Measurements from ENCODE around the gene SRI.
A peak's percentile ranks its signal among the peaks of the same experiment; 100 is the strongest.
"Not testable (repeated sequence)": the region's sequence is repeated elsewhere in the genome, so short reads cannot be mapped to it uniquely, and the experiment has no call there.

The SRI gene

DNA sequence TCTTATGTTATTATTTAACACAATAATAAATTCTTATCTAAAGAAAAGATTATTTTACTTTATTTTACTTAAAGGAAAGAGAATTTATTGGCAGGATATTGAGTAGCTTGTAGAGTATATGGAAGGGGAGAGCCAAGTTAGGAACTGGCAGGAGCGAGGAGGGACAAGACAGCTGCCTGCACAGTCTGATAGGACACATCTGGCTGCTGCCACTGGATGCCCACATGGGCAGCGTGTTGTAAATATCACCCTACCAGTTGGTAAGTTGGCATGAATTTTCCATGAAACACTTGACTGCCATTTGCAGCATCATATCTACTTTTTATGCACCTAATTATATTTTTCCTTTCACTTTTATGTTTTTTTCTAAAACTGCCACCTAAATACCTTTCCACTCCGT, 19.6 kb downstream of the SRI start:
- no peak overlapping the region for H3K27ac ChIP-seq
- no peak for DNase-seq (ENCODE audit: low read depth, low spot score)

DNA sequence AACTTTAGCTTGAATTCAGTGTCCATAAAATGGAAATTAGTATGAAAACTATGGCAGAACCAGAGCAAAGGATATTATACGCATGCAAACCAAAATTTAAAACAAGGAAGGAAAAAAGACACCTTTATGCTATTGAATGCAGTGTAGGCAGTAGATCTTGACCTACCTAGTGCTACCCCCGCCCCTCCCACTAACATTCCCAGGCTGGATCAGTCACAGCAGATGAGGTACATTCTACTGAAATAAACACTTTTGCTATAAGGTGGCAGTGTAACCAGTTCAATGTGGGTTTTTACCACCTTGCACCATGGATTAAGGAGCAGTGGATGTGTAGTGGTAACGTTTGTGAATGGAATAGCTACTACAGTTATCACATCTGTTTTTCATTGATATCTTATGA, 27.9 kb downstream of the SRI start:
- H3K27ac ChIP-seq: no peak overlapping the region

DNA sequence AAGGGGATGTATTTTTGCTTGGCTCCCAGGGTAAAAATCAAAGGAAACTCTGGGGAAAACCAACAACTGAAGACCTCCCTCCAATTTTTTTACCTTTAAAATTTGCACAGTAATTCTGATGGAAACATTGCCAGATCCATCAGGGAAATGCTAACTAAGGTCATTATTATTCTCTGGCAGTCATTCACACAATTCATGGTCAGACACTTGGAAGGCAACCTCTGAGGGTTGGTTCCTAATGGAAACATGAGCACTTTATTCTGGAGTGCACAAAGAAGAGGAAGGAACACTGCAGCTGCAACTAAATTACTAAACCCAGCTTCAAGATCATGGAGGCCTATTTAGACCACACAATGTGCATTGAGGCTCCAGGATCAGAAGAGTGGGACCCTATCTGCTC, 34.2 kb downstream of the SRI start:
- H3K27ac ChIP-seq: peak overlapping the region; percentile 73
- DNase-seq (ENCODE audit: low read depth, low spot score): no peak

More for the DNA sequence above, 27.9 kb downstream of the SRI start:
- DNase-seq (ENCODE audit: low read depth, low spot score): no peak

DNA sequence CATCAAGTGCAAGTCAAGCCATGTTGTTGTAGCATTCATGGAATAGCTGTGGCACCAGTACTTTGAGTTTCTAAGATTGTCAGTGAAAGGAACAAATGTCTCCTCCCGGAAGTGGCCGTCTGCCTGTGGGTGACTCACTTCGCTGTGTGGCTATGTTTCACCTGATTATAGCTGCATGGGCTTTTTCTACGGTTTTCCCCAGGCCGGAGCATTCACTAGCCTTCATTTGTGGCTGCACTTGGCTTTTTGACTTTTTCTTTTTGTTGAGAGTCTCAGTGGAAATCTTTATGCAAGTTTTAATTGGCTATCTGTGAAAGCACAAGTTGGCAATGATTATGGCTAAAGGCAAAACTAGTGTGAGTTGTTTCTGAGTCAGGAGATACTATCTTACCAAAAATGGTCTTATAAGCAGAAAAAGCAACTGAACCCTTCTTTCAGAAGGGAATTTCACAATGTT, 35.0 kb downstream of the SRI start:
- peak; percentile 43 for DNase-seq (ENCODE audit: low read depth, low spot score)
- H3K27ac ChIP-seq: peak overlapping the region; percentile 73

DNA sequence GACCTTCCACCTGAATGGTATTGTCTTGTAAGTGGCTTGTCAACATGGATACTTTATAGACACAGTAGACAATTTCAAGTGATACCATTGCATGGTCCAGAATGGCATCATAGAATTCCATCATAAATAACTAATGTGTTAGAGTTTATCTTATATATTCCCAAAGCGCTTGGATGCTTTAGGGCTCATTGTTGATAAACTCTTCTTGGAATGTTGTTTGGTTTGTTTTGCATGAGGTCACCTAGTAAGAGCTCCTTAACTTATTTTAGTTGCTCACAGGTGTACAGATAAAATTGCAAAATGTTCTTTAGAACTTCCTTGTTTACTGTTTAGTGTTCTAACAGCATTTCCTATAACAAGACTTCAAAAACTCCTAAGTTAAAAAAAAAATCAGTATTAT, 36.8 kb downstream of the SRI start:
- DNase-seq (ENCODE audit: low read depth, low spot score): peak; percentile 16
- H3K27ac ChIP-seq: no peak overlapping the region

DNA sequence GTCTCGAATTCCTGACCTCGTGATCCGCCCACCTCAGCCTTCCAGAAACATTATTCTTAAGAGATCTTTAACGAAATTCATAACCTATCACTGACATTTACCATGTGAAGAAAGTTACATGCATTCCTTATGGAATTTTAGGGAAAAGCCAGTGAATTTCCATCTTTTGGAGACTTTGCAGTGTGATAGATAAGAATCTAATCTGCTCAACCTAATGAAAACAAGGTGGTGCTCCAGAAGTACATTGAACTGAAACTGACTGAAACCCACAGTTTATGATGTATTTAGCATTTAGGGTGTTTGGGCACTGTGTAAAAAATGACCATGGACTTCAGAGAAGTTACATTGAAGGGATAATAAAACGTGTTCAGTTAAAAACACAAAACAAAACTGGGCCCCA, 43.6 kb downstream of the SRI start:
- no peak overlapping the region for H3K27ac ChIP-seq
- no peak for DNase-seq (ENCODE audit: low read depth, low spot score)

DNA sequence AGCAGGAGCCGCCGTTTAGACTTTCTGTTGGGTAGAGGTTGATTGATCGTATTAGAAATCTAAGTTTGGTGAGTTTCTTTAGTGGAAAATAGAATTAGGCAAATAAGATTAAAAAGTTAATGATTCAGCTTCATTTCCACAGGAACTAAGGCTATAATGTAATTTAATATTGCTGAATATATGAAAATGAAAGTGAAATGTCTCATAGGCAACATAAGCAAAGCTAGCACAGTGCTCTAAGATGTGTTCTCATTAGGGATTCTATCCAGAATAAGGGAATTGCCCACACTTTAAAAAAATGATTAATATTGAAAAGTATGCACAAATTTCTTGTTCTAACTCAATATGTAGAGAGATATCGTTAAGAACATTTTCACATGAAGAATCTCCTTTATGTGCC, 47.0 kb downstream of the SRI start:
- no peak overlapping the region for H3K27ac ChIP-seq
- no peak for DNase-seq (ENCODE audit: low read depth, low spot score)

DNA sequence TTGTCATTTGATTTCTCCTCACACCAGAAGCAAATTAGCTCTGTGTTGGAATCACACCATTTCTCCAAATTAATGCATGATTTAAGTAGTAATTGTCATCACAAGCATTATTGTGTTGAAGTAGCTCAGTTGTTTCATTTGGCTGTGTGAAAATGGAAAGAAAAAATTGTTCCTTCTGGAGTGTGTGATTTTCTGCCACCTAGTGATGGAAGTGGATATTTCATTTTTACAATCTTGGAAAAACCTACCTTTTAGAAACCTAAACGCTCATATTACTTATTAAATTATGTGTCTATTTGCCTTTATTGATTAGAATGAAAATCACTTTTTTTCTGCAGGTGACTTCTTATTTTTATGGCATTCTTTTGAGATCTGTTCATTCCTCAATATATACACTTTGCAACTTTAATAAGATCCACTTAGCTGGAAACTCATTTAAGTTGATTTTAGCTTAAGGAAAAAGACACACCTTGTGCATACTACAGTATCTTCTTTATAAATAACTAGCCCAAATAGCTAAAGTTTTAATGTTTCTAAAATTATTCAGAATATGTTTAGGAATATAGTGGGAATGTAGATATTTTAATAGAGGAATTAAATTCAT, 50.0 kb downstream of the SRI start:
- DNase-seq (ENCODE audit: low read depth, low spot score): no peak

DNA sequence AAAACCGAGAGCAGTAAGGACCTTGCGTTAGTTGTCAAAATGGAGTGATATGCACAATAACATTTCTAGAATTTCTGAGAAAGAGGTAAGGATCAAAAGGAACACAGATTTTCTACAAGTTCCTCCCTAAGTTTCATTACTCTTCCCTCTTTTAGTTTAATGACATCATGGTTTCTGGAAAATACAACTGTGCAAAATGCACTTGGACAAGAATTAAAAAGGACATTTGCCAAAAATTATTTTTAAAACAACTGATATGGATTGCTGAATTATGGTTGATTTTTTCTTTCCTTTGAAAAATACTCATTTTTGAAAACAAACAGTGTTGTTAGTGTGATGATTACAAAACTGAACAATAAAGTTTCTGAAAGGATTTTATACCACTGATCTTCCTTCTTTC, 52.1 kb downstream of the SRI start:
- DNase-seq (ENCODE audit: low read depth, low spot score): no peak
- H3K27ac ChIP-seq: no peak overlapping the region

More for the DNA sequence above, 50.0 kb downstream of the SRI start:
- no peak overlapping the region for H3K27ac ChIP-seq

DNA sequence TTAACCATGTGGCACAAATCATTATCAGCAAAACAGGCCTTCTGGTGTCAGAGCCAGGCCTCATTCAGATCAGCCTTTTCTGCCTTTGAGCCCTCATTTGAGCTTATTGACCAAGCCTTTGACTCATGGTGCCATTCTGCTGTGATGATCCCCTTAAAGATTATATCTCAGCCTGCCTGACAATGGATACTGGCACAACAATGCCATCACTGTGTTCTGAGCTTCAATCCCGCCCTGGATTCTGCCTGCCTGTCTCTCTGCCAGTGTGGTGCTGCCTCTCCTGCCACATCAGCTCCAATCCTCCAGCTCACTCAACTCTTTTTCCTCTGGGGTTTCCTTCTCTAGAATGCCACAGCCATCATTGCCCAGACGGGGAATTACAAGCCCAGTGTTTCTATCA, 52.6 kb downstream of the SRI start:
- no peak overlapping the region for H3K27ac ChIP-seq
- DNase-seq (ENCODE audit: low read depth, low spot score): no peak

DNA sequence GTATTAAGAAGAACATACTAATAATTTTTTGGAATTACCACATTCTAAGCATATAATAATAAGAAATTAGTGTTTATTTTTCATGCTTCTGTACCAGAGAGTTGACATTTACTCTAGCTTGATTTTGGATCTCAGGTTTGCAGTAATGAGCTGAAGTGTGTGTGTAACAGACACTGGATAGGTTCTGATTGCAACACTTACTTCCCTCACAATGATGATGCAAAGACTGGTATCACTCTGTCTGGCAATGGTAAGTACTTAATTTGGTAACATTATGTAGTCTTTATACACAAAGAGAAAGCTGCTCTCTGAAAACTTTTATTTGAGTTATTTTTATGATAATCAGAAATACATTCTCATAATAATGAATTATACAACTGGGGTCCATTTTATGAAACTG, 54.1 kb downstream of the SRI start:
- no peak for DNase-seq (ENCODE audit: low read depth, low spot score)

DNA sequence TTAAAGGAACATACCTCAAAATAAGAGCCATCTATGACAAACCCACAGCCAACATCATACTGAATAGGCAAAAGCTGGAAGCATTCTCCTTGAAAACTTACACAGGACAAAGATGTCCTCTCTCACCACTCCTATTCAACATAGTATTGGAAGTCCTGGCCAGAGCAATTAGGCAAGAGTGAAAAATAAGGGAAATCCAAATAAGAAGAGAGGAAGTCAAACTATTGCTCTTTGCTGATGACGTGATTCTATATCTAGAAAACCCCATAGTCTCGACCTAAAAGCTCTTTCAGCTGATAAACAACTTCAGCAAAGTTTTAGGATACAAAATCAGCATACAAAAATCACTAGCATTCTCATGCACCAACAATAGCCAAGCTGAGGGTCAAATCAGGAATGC, 60.1 kb downstream of the SRI start:
- not testable (repeated sequence) for DNase-seq (ENCODE audit: low read depth, low spot score); H3K27ac ChIP-seq

More for the DNA sequence above, 54.1 kb downstream of the SRI start:
- H3K27ac ChIP-seq: no peak overlapping the region

DNA sequence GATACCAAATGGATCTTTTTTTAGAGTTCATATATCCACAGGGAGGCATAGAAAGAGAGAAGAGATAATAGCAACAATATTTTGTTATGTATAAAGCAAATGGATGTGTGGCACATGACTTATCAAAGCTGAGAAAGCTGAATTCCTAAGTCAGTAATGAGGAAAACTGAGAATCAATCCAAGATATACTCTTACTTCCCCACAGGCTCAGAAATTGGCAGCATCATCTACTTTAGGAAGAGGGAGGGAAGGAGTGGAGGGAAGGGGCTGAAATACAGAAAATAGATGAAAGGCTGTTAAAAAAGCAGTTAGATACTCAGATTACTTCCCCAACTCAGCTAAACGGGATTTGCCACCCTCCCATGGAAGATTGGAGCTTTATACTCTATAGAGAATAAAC, 63.5 kb downstream of the SRI start:
- no peak for DNase-seq (ENCODE audit: low read depth, low spot score)
- no peak overlapping the region for H3K27ac ChIP-seq

DNA sequence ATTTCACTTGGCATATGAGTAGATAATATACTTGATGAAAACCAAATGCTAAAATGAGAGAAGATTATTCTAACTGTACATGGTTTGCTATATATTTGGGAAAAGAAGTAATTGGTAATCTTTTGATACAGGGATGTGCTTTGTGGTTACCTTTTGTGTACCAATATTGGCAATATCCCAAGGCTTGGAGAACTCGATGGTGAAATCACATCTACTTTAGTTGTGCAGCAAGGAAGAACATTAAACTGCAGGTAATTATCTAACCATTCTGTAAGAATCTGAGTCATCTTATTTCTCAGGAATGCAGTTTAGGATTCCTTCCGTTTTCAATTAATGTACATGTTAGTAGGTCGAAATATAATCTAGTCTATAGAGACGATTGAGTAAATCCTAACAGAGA, 64.1 kb downstream of the SRI start:
- H3K27ac ChIP-seq: no peak overlapping the region
- no peak for DNase-seq (ENCODE audit: low read depth, low spot score)
